GM21528 (cell line): Measurements from ENCODE around the gene SEMA3E.

Source experiments
- ATAC-seq: cut with Tn5 transposase; IDR thresholded peaks from one replicate; pipeline ENCODE4 v1.9.1; 2021; ENCODE audit warnings: mild to moderate bottlenecking, moderate library complexity; ENCODE audit not compliant: unreplicated experiment, low FRiP score

SEMA3E gene

DNA sequence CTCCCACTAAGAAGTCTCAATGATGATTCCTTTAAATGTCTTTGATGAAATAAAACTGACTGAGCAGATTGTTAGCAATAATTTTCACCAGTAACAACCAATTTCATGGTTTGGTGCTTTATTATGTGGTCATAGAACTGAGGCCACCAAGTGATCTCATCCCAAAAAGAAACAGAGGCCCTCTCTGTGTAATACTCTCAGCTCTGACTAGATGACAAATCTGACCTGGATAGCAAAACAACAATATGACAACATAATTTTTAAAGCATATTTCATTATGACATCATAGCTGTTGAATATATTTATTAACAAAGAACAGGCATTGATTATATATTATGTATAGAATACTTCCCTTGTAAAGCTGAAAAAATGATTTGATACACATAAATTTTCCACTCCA is 5.9 kb downstream of the SEMA3E start:
- ATAC-seq = no peak

DNA sequence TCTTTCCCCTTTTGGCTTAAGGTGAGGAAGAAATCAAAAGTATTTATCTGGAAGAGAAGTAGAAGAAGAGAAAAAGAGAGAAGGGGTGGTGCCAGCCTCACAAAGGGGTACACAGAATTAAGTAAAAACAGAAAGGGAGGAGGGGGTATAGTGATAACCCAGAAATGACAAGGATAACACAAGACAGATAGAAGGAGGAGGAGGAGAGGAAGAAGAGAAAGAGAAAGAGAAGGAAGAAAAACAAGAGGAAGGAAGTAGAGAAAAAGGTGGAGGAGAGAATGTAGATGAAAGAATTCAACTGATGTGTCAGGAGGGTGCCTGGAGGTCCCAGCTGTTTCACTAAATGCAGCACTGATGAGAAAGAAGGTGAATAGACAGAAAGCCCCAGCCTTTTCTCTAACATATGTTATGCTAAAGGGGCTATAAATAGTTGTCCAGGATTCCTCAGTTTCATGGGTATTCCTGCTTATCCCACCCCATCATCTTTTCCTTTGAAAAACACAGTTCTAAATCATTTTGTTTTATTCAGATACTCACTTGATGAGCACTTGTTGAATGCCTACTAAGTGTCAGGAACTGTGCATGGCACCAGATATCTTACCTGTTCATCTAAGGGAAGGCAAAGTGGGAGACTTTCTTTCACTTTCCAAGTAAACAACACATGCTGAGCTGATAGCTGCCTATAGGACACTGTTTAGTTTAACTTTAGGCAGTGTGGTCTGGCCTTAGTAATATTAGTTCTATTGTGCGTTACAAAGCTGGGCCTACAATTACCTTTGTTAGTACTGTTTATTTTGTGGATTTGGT is 8.0 kb downstream of the SEMA3E start:
- ATAC-seq = no peak

- no peak for ATAC-seq
These were observed 8.7 kb downstream of the SEMA3E start for GRCh38 chr7:83640240-83640639.

DNA sequence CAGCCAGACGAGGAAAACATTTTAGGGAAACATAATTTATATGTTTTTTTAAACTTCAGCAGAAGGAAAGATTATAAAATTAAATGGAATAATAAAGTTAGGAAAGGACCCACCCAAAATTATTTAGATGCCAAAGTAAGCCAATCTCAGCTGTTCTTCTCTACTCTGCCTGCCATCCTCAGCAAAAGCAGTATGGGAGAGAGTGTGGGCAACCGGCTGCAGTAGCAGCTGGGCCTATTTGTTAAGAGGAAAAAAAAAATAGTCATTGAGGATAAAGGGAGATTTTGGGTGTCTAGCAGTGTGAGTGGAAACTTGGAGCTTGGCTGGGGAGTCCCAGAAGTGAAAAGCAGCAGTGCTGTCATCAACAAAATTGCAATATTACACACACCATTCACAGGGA is 15.4 kb downstream of the SEMA3E start:
- no peak for ATAC-seq

GRCh38 chr7:83629117-83629880 is 19.6 kb downstream of the SEMA3E start:
- no peak for ATAC-seq

- no peak for ATAC-seq
These were observed 31.1 kb downstream of the SEMA3E start for GRCh38 chr7:83617858-83618257.

GRCh38 chr7:83614112-83614511 is 34.8 kb downstream of the SEMA3E start:
- ATAC-seq = no peak

DNA sequence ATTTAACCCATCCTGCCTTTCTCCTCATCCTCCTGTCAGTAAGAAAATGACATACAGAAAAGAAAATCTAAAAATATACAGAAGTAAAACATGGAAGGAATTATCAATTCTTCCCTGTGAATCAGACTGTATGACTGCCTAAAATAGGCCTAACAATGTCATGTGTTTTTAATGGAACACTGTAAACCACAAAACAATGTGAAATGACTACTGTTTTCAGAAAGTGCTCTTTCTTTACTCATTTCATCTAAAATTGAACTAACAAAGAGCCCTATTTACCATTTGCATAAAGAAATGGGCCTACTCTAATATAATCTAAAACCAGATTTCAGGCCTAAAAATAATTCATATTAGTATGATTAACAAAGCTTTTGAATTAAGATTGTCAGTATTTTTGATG is 35.7 kb downstream of the SEMA3E start:
- no peak for ATAC-seq

DNA sequence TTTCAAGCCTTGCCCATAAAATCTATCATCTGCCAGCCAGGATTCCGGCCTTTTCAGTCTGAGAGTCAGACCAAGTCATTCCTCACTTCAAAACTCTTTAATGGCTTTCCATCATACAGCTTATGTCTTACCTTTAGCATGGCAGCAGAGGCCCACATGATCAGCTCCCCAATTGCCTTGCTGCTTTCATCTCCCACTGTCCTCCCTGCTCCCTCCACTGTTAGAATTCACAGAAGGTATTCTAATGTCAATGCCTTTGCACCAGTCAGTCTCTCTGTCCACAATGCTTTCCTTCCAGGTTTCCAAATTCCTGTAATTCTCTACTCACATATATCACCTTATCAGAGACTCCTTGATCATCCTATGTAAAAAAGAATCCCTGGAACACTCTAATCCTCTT is 37.2 kb downstream of the SEMA3E start:
- no peak for ATAC-seq

DNA sequence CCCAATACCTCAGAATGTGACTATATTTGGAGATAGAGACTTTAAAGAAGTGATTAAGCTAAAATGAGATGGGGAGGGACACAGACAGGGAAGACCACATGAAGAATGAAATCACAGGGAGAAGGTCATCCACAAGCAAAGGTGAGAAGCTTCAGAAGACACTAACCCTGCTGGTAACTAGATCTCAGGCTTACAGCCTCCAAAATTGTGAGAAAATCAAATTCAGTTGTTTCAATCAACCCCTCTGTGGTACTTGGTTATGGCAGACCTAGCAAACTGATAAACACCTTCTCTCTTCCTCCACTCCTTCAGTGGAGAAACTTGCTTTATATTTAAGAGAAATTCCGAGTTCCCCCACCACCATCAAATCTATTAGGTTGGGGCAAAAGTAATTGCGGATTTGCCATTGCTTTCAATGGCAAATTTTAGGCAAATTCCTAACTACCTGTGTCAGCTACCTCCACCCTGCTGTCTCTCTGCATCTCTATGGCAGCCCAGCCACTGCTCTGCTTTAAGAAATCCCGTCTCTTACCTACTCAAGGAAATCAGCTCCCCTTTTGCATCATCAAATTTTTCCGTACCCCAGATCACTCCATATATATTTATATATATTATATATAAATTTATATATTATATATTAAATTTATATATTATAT is 38.2 kb downstream of the SEMA3E start:
- ATAC-seq = no peak

GRCh38 chr7:83608716-83609115 is 40.2 kb downstream of the SEMA3E start:
- ATAC-seq = no peak

DNA sequence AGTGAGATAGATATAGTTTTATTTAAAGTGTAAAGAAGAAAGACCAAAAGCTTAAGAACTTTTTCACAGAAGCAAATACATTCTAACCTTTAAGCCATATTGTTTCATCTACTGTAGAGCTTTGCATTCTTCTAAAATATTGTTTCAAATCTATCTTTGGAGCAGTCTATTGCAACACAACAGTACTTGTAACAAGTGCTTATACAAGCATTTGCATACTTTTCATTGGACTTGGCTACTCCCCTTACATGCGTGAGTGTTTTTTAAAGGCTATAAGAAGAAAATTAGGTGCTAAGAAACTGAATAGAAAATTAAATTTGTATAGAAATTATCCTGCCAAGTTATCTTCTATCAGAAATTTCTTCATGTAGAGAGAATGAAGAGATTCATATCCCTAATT is 45.3 kb downstream of the SEMA3E start:
- ATAC-seq = no peak

- ATAC-seq = no peak
These were observed 49.8 kb downstream of the SEMA3E start for GRCh38 chr7:83599131-83599530.

DNA sequence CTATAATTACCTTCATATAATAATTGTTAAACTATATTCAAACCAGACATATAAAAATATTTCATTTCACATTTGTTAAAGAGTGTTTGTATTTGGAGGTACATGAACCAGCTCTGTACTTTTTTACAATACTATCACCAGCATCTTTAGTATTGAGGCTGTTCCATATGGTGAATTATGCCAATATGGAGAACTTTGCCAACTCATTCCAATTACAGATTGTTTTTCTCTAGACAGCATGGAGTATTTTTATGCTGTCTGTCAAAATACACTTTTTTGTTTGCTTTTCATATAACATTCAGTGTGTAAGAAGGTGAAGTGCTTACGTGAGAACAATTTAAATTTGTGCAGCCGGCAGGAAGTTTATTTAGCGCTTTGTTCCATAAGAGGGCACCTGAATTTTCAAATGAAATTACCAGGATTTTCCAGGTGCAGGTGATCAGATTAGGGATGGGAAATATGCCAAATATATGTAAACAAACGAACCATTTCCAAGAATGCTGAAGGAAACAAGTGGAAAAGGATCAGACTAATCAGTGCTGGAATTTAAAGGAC is 54.9 kb downstream of the SEMA3E start:
- ATAC-seq = no peak

GRCh38 chr7:83588602-83589240 is 60.2 kb downstream of the SEMA3E start:
- ATAC-seq = no peak

DNA sequence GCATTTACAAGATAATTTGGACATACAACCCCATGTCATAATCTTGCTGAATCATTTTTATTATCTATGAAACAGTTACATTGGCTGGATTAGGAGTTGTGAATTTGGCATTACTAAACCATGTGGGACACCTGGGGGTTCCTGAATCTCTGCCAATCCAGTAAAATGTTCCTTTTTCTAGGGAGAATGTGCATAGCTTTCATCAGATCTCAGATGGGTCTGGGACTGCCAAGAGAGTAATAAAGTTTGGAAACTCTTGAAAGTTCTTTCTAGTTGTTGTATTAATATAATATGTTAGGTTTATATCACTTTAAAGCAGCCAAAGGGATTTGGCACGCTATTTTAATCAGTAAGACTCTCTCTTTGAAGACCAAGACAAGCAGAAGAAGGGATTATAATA is 62.7 kb downstream of the SEMA3E start:
- no peak for ATAC-seq

DNA sequence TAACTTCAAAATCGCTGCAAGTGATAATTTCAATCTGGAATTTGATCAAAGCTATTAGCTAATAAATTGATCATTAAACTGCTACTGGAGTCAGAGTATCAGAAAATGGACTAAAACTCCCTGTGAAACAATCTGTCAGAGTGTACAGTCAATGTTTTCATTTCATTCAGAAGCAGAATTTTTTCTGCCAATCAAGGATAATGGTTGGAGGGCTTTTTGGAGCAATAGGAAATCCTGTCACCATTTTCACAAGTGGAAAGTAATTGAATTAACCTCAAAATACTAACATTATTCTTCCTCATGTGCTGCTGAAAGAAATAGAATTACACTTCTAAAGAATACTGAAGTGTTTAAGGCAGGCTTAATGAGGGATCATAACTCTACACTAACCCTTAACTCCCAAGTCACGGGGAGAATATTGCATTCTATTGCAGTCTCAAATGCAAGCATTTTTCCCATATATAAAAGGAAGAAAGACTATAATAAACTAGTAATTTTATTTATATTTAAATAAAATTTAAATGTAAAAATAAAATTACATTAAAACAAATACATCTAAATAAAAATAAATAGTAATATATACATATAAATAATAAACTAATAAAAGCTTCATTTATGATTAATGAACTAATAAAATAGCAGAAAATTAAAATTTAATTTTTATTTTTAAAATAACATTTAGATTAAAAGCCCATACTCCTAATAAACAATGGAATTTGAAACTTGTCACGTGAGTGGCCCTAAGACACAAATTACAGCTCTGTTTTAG is 67.1 kb downstream of the SEMA3E start:
- no peak for ATAC-seq

DNA sequence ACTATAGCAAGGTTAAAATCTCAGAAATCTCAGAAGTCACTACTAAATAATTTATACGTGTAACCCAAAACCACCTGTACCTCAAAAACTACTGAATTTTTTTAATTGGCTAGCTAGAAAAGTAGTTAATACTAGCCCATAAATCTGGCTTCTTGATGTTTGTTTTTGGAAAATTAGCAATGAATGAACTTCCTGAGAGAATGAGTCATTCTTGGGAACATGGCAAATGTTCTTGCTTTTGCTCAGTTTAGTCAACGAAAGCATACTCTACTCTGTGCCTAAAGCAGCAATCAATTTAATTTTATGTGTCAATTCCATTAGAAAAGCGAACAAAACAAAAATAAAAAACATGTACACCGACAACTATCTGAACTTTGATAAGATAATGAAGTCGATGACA is 69.2 kb downstream of the SEMA3E start:
- ATAC-seq = no peak

GRCh38 chr7:83575436-83575835 is 73.5 kb downstream of the SEMA3E start:
- no peak for ATAC-seq

GRCh38 chr7:83574616-83575015 is 74.3 kb downstream of the SEMA3E start:
- no peak for ATAC-seq
